ENCODE data around the gene GBX1.

GBX1 gene

DNA sequence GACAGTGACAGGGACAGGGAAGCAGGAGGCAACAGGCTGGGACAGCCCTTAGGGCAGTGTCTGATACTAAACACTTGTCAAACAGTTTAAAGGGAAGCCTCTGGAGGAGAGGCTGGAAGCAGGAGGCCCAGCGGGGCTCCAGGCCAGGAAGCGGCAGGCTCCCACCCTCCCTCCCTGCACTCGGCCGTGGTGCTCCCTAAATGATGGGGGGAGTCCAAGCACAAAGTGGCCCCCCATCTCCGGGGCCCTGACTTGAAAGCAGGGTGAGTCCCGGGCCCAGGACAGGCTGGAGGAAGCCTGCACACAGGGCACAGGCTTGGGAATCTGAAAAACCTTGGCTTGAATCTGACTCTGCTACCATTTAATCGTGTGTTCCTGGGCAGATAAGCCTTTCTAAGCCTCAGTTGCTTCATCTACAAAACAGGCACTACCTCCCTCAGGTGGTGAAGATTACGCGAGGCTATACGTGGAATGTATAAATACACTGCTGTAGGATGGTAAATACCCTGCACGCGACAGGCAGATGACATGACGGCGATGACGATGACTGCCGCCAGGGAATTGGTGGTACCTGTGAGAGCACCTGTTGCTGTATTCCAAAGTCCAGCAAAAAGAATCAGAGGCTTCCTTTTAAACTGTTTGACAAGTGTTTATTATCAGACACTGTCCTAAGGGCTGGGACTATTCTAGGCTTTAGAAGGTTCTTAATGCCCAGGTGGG lies 34.1 kb downstream of the GBX1 start:
- TF ChIP-seq, protein P1, sequence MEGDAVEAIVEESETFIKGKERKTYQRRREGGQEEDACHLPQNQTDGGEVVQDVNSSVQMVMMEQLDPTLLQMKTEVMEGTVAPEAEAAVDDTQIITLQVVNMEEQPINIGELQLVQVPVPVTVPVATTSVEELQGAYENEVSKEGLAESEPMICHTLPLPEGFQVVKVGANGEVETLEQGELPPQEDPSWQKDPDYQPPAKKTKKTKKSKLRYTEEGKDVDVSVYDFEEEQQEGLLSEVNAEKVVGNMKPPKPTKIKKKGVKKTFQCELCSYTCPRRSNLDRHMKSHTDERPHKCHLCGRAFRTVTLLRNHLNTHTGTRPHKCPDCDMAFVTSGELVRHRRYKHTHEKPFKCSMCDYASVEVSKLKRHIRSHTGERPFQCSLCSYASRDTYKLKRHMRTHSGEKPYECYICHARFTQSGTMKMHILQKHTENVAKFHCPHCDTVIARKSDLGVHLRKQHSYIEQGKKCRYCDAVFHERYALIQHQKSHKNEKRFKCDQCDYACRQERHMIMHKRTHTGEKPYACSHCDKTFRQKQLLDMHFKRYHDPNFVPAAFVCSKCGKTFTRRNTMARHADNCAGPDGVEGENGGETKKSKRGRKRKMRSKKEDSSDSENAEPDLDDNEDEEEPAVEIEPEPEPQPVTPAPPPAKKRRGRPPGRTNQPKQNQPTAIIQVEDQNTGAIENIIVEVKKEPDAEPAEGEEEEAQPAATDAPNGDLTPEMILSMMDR (IDR thresholded peaks at IDR 0.05; ENCODE audit: low read depth, low read length, missing control alignments) = no peak
- no peak overlapping the region for H3K4me3 ChIP-seq (replicated peaks; ENCODE audit: low read depth, low read length)
- no peak for DNase-seq (ENCODE audit: extremely low read depth, low read depth)

DNA sequence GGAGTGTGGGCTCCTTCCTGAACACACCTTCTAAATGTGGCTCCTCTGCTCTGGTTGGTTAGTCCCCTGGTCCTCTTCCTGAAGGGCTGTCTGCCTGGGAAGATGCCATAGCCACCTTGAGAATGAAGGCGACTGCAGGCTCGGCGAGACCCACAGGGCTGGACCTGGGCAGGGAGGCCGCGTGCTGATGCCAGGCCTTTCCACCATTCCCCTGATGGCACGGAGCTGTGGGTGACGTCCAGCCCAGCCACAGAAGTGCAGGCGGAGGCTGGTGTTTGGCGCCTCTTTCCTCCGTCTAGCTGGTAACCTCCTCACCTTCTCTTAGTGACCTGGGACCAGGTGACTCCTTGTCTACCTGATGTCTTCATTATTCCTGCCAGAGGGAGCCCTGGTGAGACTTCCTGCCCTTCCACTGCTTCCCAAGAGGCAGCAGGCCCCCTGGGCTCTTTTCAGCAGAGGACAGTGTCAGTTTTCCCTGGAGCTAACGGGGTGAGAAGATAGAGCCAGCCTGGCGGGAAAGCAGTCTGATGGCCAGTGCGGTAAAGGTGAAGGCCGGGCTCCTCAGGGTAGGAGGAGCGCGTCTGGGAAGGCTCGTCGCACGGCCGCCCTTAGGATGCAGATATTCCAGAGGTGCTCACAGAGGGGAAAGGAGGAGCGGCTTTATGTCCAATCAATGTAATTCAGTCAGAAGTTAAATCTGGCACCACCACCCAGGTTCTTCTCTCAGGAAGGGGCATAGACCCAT lies 34.9 kb downstream of the GBX1 start:
- TF ChIP-seq, protein P1 (IDR thresholded peaks at IDR 0.05; ENCODE audit: low read depth, low read length, missing control alignments) = no peak
- H3K4me3 ChIP-seq (replicated peaks; ENCODE audit: low read depth, low read length) = no peak overlapping the region
- DNase-seq (ENCODE audit: extremely low read depth, low read depth) = no peak

DNA sequence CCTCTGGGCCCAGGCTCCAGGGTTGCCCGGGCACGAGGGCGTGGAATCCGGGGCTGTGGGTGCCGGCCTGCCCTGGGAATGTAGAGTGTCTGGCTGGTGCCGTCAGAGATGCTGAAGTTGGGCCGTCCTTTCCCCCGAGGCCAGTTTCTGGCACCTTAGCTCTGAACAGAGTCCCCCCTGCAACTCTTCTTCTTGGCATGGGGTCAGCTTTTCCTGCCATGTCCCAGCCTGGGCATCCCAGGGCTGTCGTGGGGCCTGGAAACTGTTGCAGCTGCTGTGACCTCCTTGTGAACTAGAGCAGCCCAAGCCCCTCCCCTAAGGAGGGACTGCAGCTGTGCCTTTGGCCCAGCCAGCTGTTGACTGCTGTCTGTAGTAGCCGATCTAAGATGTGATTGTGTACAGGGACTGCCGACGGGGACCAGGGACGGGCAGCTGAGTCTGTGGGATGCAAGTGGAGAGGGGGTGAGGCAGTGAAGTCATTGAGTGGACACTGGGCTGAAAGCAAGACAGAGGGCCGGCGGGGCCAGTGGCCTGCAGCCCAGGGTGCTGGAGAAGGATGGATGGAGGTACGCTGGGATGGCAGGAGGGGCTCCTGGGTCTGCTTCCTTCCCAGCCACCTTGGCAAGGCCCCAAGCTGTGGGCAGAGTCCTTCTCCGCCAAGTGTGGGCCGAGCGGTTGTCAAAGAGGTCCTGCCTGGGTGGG lies 35.8 kb downstream of the GBX1 start:
- no peak for DNase-seq (ENCODE audit: extremely low read depth, low read depth)
- TF ChIP-seq, protein P1 (IDR thresholded peaks at IDR 0.05; ENCODE audit: low read depth, low read length, missing control alignments) = no peak
- no peak overlapping the region for H3K4me3 ChIP-seq (replicated peaks; ENCODE audit: low read depth, low read length)

DNA sequence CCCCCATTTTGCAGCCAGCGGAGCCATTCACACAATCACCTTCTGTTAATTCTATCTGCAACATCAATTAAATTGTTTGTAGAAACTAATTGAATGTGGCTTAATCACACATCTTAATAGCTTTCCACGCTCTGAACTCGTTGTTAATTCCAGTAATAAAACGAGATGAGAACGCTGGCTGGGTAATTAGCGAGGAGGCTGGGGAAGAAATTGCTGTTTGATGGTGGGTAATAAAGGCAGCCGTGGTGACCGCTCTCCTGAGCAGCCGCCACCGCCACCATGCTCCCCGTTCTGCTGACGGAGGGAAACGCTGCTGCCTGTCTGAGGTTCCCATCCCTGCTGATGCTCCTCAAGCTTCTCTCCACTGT lies 36.3 kb downstream of the GBX1 start:
- no peak overlapping the region for H3K4me3 ChIP-seq (replicated peaks; ENCODE audit: low read depth, low read length)
- TF ChIP-seq, protein P1 (IDR thresholded peaks at IDR 0.05; ENCODE audit: low read depth, low read length, missing control alignments) = no peak
- no peak for DNase-seq (ENCODE audit: extremely low read depth, low read depth)

DNA sequence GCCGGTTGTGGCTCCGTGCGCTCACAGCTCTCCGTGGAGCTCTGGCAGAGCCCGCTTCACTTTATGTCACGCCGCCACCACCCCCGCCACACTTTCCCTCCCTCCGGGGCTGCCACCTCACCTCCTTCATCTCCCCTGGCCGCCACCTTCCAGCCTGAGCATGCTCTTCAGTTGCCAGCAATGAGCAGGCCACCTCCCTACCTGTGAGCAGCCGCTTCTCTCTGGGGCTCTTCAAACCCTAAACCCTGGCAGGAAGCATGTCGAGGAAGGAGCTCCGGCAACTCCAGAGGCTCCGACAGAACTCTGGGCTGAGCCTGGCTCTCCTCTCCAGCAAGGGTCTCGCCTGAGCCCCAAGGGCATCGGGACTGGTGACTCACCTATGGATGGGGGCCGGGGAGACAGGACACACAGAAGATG lies 36.7 kb downstream of the GBX1 start:
- TF ChIP-seq, protein P1 (IDR thresholded peaks at IDR 0.05; ENCODE audit: low read depth, low read length, missing control alignments) = no peak
- H3K4me3 ChIP-seq (replicated peaks; ENCODE audit: low read depth, low read length) = no peak overlapping the region
- DNase-seq (ENCODE audit: extremely low read depth, low read depth) = no peak

DNA sequence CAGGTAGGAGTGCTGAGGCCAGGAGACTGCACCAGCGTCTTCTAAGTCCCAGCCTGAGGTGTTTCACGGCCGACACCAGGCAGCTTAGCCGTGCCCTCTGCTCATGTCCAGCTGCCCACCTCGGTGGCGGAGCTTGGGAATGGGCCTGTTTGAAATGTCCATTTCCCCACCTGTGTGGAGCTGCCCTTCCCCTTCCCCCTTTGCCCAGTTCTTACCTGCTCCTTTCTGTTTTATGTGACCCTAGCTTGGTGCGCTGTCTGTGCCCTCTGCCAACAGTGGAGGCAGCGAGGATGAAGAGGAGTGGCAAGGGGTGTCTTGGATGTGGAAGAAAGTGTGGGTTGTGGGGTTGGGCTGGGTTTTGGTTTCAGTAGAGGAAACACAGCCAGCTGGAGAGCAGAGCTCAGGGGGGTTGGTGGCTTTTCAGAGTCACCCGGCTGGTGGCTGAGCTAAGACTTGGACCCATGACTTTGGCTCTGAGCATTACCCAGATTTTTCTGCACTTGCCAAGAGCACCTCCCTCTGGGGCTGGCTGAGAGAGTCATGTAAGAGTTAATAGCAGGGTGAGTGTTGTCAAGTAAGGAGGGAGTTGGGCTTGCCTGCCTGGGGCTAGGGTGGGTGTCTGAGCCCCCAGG lies 37.4 kb downstream of the GBX1 start:
- no peak overlapping the region for H3K4me3 ChIP-seq (replicated peaks; ENCODE audit: low read depth, low read length)
- no peak for DNase-seq (ENCODE audit: extremely low read depth, low read depth)
- TF ChIP-seq, protein P1 (IDR thresholded peaks at IDR 0.05; ENCODE audit: low read depth, low read length, missing control alignments) = no peak
